Middle frontal gyrus (tissue), 1 donor: Measurements from ENCODE around the gene ABHD17B.
"Not testable (repeated sequence)": the region's sequence is repeated elsewhere in the genome, so short reads cannot be mapped to it uniquely, and the experiment has no call there.

Experiments
- DNase-seq: peaks from one replicate; pipeline ENCODE4 v3.0.0-alpha.2; 2015; ENCODE audit warnings: low spot score; ENCODE audit errors: extremely low spot score

Gene ABHD17B

GRCh38 chr9:71916834-71917534, 6.0 kb upstream of the ABHD17B start:
- no peak for DNase-seq

DNA sequence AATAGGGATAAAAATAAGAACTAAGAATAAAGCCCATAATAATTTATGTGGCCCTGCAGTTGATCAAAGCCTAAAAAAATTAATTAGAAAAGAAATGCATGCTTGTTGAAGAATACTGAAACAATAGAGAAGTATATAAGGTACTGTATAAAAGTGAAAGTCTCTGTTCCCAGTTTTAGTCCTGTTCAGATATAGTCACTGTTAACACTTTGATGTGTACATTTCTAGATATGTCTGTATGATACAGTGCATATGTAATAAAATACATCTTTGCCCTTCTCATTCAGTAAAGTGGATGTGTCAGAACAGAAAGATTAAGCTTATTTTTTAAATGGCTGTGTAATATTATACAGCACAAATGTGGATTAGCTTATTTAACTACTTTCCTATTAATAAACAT, 4.5 kb upstream of the ABHD17B start:
- no peak for DNase-seq

DNA sequence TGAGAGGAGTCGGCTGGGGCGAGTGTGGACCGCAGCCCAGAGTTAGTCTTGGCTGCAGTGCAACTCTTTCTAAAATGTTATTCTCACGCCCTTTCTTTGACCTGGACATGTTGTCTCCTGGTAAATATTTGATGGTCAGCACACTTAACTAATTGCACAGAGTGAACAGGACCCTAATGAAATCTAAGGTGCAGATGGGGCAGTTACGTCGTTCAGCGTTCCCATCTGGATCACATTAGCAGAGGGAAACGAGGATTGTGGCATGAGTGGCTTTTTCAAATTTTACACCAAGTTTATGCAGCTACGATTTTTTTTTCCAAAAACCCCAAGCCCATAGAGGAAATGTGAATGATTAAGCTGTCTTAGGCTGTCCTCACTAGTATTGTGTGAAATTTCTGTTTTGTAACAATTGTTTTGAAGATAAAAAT, 929 bp upstream of the ABHD17B start:
- no peak for DNase-seq

- no peak for DNase-seq
Measured at GRCh38 chr9:71910650-71911060, 338 bp downstream of the ABHD17B start.

DNA sequence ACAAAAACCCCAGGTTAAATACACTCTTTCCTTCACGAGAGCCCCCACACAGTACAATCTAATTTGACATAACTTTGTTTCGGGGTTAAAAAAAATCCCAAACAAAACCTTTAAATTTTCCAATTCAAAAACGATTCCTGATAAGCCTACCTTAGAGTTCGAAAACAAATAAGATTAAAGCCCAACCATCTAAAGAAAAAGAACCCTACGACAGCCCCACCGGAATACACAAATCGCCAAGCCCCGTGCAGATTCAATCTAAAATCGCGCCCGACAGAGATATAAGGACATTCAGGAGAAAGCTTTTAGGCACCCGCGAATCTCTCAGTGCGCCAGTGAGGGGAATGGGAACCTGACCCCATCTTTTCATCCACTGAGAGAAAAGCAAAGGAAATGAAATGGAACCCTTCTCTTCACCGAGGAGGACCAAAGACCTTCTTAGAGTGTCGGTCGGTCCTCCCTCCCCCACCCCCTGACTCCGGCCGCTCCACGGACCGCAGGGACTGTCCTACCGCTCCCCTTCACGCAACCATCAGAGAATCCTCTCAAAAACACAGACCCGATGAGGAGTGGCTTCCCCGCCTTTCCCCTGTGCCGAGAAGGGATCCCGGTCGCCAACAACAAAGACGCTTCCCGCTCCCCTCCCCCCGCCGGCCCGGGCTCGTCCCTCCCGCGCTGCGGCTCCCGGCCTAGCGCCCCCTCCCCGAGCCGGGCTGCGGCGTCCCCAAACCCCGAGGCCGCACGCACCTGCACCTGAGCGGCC, 925 bp downstream of the ABHD17B start:
- DNase-seq, result peak; percentile 26

GRCh38 chr9:71908825-71909224, 2.2 kb downstream of the ABHD17B start:
- no peak for DNase-seq

- DNase-seq, result no peak
Measured at GRCh38 chr9:71904076-71904475, 6.9 kb downstream of the ABHD17B start.

DNA sequence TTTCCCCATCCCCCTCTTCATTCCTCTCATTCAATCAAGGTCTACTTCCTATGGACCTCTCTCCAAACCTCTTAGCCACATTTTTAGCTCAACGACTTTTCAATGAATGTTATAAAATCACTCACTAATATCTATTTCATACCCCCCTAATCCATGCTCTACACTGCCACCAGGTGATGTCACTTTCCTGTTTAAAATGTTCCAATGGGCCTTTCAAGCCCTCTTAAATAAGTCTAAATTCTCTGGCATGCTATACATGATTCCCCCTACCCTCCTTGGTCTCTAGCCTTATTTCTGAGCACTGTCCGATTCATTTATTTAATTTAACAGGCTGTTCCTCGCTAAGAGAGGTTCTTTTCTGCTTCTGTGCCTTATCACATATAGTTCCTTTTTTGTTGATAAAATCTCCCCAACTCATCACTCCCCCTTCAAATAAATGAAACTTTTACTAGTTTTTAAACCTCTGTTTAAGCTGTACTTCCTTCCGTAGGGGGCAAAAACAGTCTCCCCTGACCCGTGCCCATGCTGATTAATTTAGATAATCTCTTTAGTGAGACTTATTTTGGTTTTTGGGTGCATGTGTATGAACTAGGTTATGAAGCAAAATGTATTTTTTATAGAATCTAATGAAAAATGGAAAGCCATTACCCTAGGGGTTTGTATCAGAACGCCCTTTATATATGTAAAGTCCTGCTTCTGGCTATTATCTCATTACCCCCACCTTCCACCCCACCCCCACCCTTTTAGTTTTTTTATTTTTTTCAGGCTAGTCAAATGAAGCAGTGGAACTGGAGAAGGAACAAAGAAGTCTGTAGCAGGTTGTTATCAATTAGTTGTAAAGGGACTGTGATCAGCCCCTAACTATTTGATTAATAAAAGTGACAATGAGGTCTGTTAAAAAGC, 9.0 kb downstream of the ABHD17B start:
- no peak for DNase-seq

DNA sequence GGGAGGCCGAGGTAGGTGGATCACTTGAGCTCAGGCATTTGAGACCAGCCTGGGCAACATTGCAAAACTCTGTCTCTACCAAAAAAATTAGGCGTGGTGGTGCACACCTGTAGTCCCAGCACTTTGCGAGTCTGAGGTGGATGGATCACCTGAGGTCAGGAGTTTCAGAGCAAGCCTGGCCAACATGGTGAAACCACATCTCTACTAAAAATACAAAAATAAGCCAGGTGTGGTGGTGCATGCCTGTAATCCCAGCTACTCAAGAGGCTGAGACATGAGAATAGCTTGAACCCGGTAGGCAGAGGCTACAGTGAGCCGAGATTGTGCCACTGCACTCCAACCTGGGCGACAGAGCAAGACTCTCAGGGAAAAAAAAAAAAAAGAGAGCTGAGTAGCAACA, 12.2 kb downstream of the ABHD17B start:
- DNase-seq, result not testable (repeated sequence)

GRCh38 chr9:71897577-71897976, 13.4 kb downstream of the ABHD17B start:
- no peak for DNase-seq

DNA sequence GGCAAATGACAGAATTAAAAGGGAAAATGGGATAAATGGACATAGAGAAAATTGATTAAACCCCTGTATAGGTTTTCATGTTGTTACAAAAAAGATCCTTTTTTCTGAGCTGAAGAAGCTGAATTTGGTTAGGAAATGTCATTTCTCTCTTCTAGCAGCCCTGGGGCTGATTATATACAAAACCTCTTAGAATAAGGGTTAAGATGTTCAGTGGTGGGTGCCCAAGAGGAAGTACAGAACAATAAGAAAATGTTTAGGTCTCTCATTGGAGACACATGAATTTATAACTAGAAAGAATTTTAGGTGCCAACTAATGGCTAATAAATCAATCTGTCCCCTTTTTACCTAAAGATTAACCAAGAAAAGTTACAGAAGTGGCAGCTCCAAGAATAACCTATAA, 14.2 kb downstream of the ABHD17B start:
- no peak for DNase-seq

DNA sequence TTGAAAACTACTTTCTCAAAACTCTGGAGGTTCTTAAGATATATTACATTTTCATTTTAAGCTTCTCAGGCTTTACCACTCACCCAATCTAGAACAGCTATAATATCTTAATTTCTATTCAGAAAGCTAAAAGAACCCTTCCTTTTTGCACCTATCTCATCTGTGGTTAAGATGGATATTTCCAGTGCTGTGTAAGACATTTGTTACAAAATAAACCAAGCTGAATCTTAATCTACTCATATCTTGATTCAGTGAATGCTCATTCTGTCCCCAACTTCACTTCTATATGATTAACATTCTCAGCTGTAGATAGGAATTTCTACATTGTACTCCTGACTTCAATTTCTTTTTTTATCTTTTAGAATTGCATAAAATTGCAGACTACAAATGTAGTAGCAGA, 15.0 kb downstream of the ABHD17B start:
- no peak for DNase-seq

DNA sequence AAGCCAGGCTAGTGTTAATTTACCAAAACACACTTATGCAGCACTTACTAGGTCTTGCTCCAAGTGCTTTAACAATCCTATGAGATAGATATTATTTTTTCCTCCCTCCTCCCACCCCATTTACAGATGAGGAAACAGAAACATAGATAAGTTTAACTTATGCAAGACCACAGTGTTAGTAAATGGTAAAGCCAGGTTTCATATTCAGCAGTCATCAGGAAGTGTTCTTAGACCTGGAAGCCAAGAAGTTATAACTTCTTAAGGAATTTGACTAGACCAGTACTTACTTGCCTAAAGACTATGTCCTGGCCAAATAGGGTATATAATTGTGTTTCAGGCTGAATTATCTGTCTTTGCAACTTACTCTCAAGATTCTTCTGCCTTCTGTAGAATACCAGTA, 15.9 kb downstream of the ABHD17B start:
- DNase-seq, result no peak

- no peak for DNase-seq
Measured at GRCh38 chr9:71891557-71892189, 19.3 kb downstream of the ABHD17B start.

DNA sequence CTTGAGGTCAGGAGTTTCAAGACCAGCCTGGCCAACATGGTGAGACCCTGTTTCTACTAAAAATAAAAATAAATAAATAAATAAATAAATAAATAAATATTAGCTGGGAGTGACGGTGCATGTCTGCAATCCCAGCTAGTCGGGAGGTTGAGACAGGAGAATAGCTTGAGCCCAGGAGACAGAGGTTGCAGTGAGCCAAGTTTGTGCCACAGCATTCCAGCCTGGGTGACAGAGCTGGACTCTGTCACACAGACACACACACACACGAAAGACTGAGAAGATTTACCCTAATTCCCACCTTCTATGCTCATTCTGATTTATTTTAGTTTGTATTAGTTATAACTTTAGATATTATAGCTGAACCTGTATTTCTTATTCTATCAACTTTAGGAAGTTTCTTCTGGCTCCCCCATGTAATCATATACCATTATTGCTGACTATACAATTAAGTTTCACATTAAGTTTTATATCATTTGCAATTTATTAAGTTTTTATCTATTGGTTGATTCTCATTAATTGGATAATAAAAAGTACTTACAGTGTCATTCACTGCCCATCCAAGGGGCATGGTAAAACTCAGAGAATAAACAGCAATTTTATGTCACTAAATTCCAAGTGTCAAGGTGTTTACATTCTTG, 20.8 kb downstream of the ABHD17B start:
- DNase-seq, result no peak

- no peak for DNase-seq
Measured at GRCh38 chr9:71887362-71887761, 23.6 kb downstream of the ABHD17B start.

DNA sequence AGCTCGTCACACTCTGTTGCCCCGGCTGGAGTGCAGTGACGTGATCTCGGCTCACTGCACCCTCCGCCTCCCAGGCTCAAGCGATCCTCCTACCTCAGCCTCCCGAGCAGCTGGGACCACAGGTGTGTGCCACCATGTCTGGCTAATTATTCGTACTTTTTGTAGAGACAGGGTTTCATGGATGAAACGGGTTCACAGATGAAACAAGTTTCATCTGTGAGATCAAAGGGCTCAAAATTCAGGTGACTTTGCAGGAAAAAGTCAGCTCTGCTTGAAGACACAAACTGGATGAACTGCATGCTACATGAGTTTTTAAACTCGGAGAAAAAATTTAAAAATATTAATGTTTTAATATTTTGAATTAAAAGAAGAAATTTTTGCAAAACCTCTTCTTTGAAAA, 24.5 kb downstream of the ABHD17B start:
- DNase-seq, result no peak

- no peak for DNase-seq
Measured at GRCh38 chr9:71886015-71886414, 25.0 kb downstream of the ABHD17B start.

DNA sequence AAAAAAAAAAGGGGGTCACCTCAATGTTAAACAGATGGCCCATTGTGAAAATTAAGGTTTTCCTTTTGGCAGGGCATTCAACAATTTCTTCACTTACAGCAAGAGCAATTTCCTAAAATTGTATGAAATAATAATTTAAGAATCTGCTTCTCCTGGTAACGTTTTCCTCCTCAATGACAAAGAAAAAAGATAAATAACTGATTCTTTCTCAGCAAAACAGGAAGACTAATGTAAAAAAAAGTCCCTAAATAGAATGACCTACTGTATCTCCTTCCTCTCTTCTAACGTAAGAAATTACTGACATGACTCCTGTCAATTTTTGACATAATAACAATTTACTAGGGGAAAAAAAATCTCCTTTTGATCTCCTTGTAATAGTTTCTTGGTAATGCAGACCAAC, 25.5 kb downstream of the ABHD17B start:
- no peak for DNase-seq

DNA sequence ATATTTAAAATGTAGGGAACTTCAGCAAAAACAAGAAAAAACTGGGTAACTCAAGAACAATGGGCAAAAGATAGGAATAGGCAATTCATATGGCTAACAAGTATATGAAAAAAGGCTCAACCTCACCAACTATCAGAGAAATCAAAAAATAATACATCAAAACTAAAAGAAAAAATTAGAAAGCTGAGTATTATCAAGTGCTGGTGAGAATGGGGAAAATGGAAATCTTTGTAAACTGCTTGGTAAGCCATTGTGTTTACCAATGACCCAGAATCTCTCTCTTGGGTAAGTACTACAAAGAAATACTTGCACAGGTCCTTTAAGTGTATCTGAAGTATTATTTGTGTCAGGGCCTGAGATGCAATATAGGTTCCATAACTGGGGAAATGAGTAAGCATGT, 27.0 kb downstream of the ABHD17B start:
- DNase-seq, result no peak

- no peak for DNase-seq
Measured at GRCh38 chr9:71879644-71880174, 31.3 kb downstream of the ABHD17B start.
